Activated CD4-positive, alpha-beta T cell treated with anti-CD3 and anti-CD28 coated beads, Interleukin-2, amount 50 U/mL, for 1 hour (primary cell): ENCODE data around the gene IGLL1.
"Not testable (repeated sequence)": the region's sequence is repeated elsewhere in the genome, so short reads cannot be mapped to it uniquely, and the experiment has no call there.

ENCODE experiments used
- DNase-seq: peaks from one replicate; pipeline ENCODE4 v3.0.0-alpha.2; 2020

Gene IGLL1

GRCh38 chr22:23561025-23561510 is 19.0 kb downstream of the IGLL1 start:
- not testable (repeated sequence) for DNase-seq

- DNase-seq = not testable (repeated sequence)
These were observed 19.9 kb downstream of the IGLL1 start for GRCh38 chr22:23560215-23560614.

GRCh38 chr22:23557467-23557866 is 22.6 kb downstream of the IGLL1 start:
- DNase-seq = no peak

DNA sequence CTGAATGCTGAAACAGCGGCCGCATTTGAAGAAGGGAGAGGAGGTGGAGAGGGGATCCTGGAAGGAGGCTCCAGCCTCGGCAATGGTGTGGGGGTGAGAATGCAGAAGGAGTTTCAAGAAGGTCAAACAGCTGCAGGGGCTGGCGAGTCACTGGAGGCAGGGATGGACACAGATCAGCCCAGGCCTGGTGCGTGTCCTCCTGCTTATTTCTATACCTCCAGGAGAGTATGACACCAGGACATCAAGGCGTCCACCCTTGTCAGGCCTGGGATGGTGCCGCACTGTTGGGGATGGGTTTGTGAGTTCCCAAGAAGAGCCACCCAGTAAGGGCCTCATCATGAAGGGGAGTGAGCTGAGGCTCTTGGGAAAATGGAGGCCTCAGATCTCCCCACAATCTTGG is 23.1 kb downstream of the IGLL1 start:
- DNase-seq = no peak

GRCh38 chr22:23556026-23556620 is 24.0 kb downstream of the IGLL1 start:
- no peak for DNase-seq

DNA sequence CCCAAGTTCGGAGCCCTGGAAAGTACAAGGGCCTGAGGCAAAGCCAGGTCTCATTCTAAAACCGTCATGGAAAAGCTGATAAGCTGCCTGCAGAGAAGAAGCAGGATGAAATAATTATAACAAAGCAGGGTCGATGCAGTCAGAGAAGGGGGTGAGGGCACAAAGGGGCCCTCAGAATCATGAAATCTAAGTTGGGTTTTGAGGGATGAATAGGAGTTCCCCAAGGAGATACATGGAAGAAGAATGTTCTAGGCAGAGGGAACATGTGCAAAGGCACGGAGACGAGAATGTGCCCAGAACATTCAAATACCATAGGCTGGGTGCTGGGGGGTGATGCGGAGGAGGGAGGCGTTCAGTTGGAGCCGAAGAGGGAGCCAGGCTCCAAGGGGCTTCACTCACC is 25.0 kb downstream of the IGLL1 start:
- no peak for DNase-seq

GRCh38 chr22:23553924-23554870 is 25.9 kb downstream of the IGLL1 start:
- no peak for DNase-seq

GRCh38 chr22:23553438-23553837 is 26.7 kb downstream of the IGLL1 start:
- no peak for DNase-seq

GRCh38 chr22:23552573-23552972 is 27.5 kb downstream of the IGLL1 start:
- DNase-seq = no peak

GRCh38 chr22:23551385-23551784 is 28.7 kb downstream of the IGLL1 start:
- DNase-seq = no peak

DNA sequence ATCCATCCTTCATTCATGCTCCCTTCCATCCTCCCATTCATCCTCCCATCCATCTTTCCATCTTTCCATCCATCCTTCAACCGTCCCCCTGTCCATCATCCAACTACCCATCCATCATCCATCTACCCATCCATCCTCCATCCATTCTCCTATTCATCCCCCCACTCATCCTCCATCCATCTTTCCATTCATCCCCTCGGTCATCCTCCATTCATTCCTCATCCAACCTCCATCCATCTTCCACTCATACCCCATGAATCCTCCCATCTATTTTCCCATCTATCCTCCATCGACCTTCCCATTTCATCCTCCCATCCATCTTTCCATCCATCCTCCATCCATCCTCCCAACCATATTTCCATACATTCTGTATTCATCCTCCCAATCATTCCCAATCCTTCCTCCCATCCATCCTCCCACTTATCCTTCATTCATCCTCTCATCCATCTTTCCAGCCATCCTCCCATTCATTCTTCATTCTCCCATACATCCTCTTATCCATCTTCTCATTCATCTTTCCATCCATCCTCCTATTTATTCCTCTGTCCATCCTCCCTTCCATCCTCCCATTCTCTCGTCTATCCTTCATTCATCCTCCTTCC is 29.9 kb downstream of the IGLL1 start:
- DNase-seq = no peak

DNA sequence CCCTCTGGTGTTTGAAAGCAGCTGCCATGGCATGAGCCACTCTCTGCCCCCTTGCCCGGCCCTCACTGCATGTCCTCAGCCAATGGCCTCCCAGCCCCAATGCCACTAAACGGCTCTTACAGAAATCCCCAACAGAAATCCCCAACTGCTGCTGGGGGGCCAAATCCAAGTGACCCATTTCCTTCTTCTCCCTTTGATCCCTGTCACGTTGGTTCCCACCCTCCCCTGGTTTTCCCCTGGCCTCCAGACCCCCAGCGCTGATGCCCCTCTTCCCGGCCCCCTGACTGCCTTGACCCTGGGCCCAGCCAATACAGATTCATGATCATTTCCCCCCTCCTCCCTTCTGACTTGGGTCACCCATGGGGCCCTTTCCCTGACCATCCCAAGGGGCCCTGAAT is 30.9 kb downstream of the IGLL1 start:
- no peak for DNase-seq

GRCh38 chr22:23548501-23549197 is 31.4 kb downstream of the IGLL1 start:
- no peak for DNase-seq

- DNase-seq = no peak
These were observed 32.1 kb downstream of the IGLL1 start for GRCh38 chr22:23547818-23548500.

GRCh38 chr22:23547382-23547781 is 32.7 kb downstream of the IGLL1 start:
- not testable (repeated sequence) for DNase-seq

GRCh38 chr22:23544852-23545251 is 35.2 kb downstream of the IGLL1 start:
- DNase-seq = no peak

GRCh38 chr22:23543506-23544000 is 36.5 kb downstream of the IGLL1 start:
- not testable (repeated sequence) for DNase-seq

GRCh38 chr22:23542933-23543332 is 37.2 kb downstream of the IGLL1 start:
- no peak for DNase-seq

DNA sequence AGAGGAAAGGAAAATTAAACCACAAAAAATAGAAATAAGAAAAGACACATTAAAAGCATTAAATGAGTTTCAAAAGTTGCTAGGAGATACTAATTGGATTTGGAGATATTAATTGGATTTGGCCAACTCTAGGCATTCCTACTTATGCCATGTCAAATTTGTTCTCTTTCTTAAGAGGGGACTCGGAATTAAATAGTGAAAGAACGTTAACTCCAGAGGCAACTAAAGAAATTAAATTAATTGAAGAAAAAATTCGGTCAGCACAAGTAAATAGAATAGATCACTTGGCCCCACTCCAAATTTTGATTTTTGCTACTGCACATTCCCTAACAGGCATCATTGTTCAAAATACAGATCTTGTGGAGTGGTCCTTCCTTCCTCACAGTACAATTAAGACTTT is 37.7 kb downstream of the IGLL1 start:
- not testable (repeated sequence) for DNase-seq

- not testable (repeated sequence) for DNase-seq
These were observed 38.2 kb downstream of the IGLL1 start for GRCh38 chr22:23541849-23542281.

DNA sequence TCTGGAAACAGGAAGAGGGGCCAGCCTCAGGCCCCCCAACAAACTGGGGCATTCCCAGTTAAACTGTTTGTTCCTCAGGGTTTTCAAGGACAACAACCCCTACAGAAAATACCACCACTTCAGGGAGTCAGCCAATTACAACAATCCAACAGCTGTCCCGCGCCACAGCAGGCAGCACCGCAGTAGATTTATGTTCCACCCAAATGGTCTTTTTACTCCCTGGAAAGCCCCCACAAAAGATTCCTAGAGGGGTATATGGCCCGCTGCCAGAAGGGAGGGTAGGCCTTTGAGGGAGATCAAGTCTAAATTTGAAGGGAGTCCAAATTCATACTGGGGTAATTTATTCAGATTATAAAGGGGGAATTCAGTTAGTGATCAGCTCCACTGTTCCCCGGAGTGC is 39.3 kb downstream of the IGLL1 start:
- not testable (repeated sequence) for DNase-seq

GRCh38 chr22:23539839-23540198 is 40.3 kb downstream of the IGLL1 start:
- not testable (repeated sequence) for DNase-seq
